ENCODE data around the gene MYOZ3.

Gene MYOZ3, protein sequence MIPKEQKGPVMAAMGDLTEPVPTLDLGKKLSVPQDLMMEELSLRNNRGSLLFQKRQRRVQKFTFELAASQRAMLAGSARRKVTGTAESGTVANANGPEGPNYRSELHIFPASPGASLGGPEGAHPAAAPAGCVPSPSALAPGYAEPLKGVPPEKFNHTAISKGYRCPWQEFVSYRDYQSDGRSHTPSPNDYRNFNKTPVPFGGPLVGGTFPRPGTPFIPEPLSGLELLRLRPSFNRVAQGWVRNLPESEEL

DNA sequence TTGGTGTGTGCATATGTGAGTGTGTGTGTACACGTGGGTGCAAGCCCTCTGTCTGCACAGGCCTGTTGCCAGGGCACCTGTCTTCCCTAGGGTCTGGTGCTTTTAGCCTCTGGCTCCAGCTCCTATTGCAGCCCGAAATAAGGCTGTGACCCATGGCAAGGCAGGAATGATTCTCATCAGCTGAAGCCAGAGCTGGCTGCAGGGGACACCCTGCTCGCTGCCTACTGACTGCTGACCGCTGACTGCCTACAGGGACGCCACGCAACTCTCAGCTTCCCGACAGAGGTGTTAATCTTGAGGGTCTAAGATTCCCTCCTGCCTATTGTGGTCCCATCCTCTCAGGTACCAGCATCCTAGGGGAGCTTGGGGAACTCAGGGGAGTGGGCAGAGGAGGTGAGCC, at the start of gene MYOZ3:
Gene MYOZ3 (plus strand): TSS at position 166 of the 400 bp plus-strand sequence. CDS start 1,691 bp downstream, outside the sequence.
- TF ChIP-seq GATA2 (IDR thresholded peaks at IDR 0.05; ENCODE audit: low read depth, low read length), result no peak

DNA sequence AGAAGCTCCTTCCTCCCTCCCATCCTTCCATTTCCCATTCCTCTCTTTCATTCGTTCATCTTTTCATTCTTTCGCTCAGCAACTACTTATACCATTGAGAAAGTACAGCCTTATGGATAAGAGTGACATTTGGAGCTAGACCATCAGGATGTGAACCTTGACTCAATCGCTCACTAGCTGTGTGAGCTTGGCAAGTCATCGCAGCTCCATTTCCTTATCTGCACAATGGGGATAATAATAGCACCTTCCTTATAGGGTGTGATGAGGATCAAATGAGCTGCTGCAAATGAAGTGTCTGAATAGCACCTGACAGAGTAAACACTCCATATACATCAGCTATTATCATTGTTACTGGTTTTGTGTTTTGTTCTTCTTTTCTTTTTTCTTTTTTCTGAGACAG, 48.6 kb upstream of the MYOZ3 start:
- TF ChIP-seq GATA3 (IDR thresholded peaks at IDR 0.05; ENCODE audit: low read depth, low read length), result no peak
- TF ChIP-seq GATA2 (IDR thresholded peaks at IDR 0.05; ENCODE audit: low read depth, low read length), result no peak

DNA sequence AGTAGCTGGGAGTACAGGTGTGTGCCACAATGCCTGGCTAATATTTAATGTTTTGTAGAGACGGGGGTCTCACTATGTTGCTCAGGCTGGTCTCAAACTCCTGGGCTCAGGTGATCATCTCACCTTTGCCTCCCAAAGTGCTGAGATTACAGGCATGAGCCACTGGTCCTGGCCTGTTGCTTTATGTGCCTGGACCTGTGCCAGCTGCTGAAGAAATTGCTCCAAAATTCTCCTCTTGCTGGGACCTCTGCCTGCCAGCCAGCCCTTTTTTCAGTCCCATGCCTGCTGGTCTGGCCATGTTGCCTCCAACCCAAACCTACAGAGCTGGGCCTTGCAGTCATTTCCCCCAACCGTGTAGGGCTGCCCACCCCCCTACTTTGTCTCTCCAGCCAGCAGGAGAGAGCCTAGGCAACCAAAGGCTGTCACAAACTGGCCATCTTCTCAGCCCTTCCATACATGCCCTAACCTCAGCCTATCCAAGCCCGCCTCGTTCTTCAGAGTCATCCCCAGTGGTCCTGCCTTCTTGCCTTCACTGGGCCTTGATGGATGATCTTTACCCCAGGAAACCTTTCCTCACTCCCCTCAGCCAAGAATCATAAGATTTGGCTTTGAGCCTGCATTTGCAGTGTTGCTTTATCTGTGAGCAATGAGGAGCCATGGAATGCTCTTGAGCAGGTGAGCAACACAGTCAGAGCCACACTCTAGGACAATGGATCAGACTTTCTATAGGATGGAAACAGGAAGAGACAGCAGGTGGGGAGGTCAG, 48.0 kb upstream of the MYOZ3 start:
- no peak for TF ChIP-seq GATA2 (IDR thresholded peaks at IDR 0.05; ENCODE audit: low read depth, low read length)
- TF ChIP-seq GATA3 (IDR thresholded peaks at IDR 0.05; ENCODE audit: low read depth, low read length), result no peak

DNA sequence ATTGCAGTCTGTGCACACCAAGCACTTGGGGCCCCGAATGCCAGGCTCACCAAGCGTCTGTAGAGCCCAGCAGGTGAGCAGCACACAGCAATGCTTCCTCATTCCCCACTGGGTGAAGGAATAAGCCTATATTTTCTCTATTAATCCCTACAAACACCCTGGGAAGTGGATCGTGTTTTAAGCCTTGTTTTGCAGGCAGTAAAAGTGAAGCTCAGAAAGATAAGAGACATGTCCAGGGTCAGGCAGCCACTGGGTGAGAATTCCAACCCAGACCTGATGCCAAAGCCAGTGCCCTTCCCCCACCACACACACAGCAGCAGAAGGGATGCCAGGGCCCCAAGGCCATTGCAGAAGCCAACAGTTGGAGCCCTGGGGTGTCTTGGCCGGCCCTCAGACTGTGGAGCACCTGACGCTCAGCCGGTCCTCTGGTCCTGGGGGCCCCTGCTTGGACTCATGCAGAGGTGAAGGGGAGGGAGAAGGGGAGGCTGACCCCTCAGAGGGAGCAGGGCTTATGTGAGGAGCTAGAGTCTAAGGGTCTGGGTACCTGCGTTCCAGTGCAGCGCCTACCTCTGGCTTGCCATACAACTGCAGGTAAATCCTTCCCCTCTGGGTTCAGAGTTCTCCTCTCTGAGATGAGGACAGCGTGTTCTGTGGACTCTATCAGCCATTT, 46.9 kb upstream of the MYOZ3 start:
- no peak for TF ChIP-seq GATA2 (IDR thresholded peaks at IDR 0.05; ENCODE audit: low read depth, low read length)
- no peak for TF ChIP-seq GATA3 (IDR thresholded peaks at IDR 0.05; ENCODE audit: low read depth, low read length)

DNA sequence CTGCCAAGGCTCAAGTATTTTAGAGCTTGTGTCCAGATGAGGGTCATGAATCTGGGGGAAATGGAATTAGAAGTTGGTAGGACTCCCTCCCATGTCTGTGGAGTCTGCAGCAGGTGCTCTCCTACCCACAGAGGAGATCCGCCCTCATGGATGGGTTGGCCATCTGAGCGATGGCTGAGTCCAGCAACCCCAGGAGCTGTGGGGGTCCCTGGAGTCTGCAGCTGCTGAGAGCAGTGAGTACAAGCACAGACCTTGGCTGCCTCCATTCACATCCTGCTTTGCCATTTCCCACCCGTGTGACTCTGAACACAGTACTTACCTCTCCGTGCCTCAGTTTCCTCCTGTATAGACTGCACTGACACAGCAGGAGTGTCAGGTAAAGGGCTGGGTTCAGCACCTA, 46.4 kb upstream of the MYOZ3 start:
- TF ChIP-seq GATA3 (IDR thresholded peaks at IDR 0.05; ENCODE audit: low read depth, low read length), result no peak
- no peak for TF ChIP-seq GATA2 (IDR thresholded peaks at IDR 0.05; ENCODE audit: low read depth, low read length)

DNA sequence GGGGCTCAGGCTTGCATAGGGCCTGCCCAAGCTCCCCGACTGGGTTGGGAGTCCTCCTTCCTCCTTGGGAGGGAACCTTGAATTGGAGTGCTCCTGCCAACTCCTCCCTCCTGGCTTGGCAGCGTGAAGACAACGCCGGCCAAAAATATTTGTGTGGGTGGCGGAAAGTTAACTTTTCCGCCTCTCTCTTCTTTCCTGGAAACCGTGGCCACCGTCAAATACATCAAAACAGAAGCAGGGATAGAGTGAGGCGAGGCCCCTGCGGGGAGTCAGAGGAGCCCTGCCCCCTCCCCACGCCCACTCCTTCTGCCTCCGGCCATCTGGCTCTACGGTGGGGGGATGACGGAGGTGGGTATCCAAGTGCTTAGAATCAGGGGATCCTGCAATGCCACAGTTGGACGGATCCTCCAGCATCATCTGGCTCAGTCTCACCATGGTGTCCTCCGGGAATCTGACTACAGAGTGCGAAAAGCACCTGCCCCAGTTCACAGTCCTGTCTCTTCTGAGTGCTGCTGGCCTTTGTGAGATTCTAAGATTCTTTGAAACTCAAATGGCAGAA, 45.8 kb upstream of the MYOZ3 start:
- TF ChIP-seq GATA3 (IDR thresholded peaks at IDR 0.05; ENCODE audit: low read depth, low read length) (no peak), GATA2 (IDR thresholded peaks at IDR 0.05; ENCODE audit: low read depth, low read length) (no peak)

DNA sequence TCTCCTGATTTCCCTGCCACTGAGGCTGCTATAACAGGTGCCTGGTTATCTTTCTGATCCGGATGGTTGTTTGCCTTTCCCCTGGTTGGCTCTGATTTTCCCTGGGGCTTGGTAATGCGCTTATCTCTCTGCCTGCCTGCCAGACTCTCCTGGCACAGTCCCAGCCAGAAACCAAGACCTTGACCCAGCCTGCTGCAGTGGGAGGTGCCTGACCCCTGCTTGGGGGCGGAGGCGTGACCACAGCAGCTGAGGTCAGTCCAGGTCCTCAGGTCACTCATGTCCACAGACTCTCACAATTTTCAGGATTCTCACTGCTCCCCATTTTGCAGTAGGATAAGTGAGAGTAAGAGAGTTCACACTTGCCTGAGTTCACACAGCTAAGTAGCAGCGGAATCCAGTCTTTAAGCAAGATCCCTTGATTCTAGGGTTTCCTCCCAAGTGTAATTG, 45.0 kb upstream of the MYOZ3 start:
- no peak; the same call in 1 of the 2 replicates for TF ChIP-seq GATA3 (IDR thresholded peaks at IDR 0.05; ENCODE audit: low read depth, low read length)
- peak; percentile 99 for TF ChIP-seq GATA2 (IDR thresholded peaks at IDR 0.05; ENCODE audit: low read depth, low read length)

DNA sequence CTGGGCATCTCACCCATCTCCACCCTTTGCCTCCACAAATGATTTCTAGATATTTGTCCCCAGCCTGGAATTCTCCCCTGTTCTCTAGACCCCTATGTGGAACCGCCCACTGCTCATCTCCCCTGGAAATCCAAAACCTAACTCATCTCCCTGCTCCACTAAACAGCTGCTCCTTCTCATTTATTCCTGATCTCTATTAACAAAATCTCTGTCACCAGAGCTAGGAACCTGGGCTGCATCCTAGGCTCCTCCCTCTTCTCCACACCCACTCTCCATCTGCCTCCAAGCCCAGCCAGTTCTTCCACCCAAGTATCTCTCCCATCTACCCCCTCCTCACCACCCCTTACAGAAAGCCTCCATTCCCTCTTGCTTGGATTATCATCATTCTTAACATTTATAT, 44.5 kb upstream of the MYOZ3 start:
- TF ChIP-seq GATA3 (IDR thresholded peaks at IDR 0.05; ENCODE audit: low read depth, low read length) (no peak), GATA2 (IDR thresholded peaks at IDR 0.05; ENCODE audit: low read depth, low read length) (0 out of 2 replicates have a peak, but pooled peaks have one; percentile 24)

DNA sequence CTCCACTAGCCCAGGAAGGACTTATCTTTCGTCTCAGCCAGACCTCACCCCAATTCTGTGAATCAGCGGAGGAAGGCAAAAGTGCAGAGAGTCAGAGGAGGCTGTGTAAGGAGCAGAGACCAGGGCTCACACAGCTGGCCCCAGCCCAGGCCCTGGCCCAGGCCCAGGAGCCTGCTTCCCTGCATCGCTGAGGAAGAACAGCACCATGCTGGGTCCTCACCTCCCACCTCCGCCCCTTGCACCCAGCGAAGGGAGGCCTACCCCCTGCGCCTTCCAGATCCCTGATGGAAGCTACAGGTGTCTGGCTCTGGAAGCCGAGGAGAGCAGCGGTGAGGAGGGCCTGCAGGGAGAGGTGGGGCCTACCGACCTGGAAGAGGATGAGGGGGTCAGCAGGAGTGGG, 42.9 kb upstream of the MYOZ3 start:
- TF ChIP-seq GATA3 (IDR thresholded peaks at IDR 0.05; ENCODE audit: low read depth, low read length), result no peak
- no peak for TF ChIP-seq GATA2 (IDR thresholded peaks at IDR 0.05; ENCODE audit: low read depth, low read length)

DNA sequence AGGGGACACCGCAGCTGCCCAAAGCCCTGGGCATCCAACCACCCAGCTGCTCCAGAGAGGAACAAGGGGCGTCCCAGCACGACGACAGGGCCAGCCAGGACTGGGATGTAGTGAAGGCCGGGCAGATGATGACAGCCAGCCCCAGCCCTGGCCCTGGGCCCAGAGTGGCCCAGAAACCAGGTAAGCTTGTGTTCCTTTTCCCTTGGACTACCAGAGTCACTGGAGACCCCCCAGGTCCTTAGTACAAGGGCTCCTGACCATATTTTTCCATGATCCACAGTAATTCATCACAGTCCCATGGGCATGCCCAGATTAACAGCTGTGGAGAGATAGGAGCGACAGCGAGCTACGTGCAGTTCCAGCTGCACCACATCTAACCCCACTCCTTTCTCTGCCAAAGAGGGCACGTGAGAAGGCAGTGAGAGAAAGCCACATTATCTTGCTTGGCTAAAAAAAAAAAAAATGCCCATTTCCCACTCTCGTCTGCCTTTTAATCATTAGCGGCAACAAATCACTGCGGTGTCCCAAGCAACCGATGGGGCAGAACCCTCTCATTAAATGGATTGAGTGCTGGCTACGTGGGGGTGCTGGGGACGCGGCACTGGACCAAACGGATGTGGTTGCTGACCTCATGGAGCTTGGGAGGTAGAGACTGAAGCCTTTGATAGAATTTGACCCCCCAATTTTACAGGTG, 42.3 kb upstream of the MYOZ3 start:
- peak; percentile 72 for TF ChIP-seq GATA2 (IDR thresholded peaks at IDR 0.05; ENCODE audit: low read depth, low read length)
- no peak for TF ChIP-seq GATA3 (IDR thresholded peaks at IDR 0.05; ENCODE audit: low read depth, low read length)

DNA sequence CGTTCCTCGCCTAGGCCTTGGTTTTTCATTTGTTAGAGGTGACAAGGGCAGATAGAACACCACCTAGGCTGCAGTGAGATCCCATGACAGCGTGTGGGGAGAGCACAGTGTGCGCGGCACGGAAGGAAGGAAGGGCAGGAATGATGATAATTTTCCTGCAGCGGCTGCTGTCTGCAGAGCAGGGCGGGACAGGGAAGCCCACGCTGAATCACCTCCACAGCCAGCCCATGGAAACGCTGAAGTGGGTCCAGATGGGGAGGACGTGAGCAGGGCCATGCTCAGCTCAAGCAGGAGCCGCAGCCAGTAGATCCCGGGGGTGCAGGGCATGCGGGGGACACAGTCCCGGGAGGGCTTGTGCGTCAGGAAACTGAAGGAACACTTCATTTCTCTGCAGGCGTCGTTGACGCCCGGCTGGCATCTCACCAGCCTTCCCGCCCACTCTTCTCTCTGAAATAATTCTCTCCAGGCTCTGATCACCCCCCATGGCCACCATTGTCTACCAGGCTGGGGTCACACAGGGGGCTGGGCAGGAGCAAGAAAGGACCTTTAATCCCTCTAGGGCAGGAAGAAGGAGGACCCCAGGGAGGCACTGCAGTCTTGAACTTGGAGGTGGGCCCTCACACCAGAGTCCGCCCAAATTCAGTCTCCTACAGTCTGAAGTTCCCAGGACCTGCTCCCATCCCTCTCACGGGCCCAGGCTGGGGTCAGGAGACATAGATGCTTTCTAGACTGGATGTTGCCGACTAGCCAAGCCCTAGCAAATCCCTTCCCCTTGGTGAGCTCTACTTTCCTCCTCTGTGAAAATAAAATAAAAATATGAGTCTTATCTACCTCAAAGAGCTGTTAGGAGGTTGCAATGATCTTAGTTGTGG, 41.5 kb upstream of the MYOZ3 start:
- TF ChIP-seq GATA2 (IDR thresholded peaks at IDR 0.05; ENCODE audit: low read depth, low read length) (no peak), GATA3 (IDR thresholded peaks at IDR 0.05; ENCODE audit: low read depth, low read length) (no peak)

DNA sequence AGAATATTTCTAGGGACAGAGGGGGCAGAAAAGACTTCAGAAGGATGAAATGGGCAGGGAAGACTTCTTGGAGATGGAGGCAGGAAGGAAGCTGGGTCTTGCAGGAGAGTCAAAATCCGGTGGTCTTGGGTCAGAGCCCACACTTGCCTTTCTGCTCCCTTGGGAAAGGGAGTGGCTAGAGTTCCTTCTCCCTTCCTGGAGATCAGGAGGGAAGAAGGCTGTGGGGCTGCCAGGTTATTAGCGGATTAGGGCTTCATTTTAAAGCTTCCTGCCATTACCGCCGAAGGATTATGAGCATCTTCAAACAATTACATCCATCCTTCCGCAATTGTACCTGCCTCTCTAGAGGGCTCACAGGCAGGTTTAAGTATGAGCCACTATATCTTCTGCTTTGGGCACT, 39.8 kb upstream of the MYOZ3 start:
- TF ChIP-seq GATA2 (IDR thresholded peaks at IDR 0.05; ENCODE audit: low read depth, low read length) (no peak), GATA3 (IDR thresholded peaks at IDR 0.05; ENCODE audit: low read depth, low read length) (no peak)

DNA sequence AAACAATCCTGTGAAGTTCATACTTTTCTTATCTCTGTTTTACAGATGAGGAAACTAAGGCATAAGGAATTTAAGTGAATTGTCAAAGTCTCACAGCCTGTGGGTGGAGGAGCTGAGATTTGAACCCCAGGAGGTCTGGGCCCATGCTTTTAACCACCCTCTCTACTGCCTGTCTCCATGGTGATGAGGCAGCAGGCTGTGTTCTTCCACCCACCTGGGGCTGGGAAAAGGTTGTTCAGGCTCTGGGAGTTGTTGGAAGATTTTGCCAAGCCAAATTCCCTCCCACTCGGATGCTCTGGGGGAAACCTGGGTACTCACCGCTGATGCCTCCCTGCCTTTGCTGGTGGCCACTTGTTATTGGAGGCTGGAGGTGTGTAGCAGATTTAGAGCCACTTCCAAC, 38.9 kb upstream of the MYOZ3 start:
- no peak for TF ChIP-seq GATA2 (IDR thresholded peaks at IDR 0.05; ENCODE audit: low read depth, low read length)
- TF ChIP-seq GATA3 (IDR thresholded peaks at IDR 0.05; ENCODE audit: low read depth, low read length), result no peak

Measured in SH-SY5Y (cell line).